Central memory CD8-positive, alpha-beta T cell (primary cell): Measurements from ENCODE around the gene NRG3.

Source experiments
- ATAC-seq: fragments of 150-1000 bp; cut with Tn5 transposase; replicated peaks from 2 replicates; pipeline ENCODE4 v1.10.0; 2022; ENCODE audit warnings: mild to moderate bottlenecking, moderate FRiP score, moderate number of reproducible peaks; ENCODE audit not compliant: poor library complexity, severe bottlenecking; ENCODE audit errors: extremely low read depth
- DNase-seq, 2 donors: peaks; one replicate each; pipeline ENCODE4 v3.0.0; 2021; ENCODE audit warnings: low spot score in 2 of 2
- H3K27ac Mint-ChIP-seq: one replicate; pipeline ENCODE4 v1.8.0; 2022; ENCODE audit warnings: low read depth, mild to moderate bottlenecking, moderate library complexity, mixed read lengths
- H3K27me3 Mint-ChIP-seq: one replicate; pipeline ENCODE4 v1.8.0; 2022; ENCODE audit warnings: mixed read lengths
- H3K36me3 Mint-ChIP-seq: one replicate; pipeline ENCODE4 v1.8.0; 2022; ENCODE audit warnings: mild to moderate bottlenecking, moderate library complexity, mixed read lengths; ENCODE audit not compliant: insufficient read depth
- H3K4me1 Mint-ChIP-seq: one replicate; pipeline ENCODE4 v1.8.0; 2022; ENCODE audit warnings: mixed read lengths
- H3K4me3 Mint-ChIP-seq: one replicate; pipeline ENCODE4 v1.8.0; 2022; ENCODE audit warnings: mild to moderate bottlenecking, moderate library complexity, mixed read lengths
- H3K9me3 Mint-ChIP-seq: one replicate; pipeline ENCODE4 v1.8.0; 2022; ENCODE audit warnings: mixed read lengths

The NRG3 gene

DNA sequence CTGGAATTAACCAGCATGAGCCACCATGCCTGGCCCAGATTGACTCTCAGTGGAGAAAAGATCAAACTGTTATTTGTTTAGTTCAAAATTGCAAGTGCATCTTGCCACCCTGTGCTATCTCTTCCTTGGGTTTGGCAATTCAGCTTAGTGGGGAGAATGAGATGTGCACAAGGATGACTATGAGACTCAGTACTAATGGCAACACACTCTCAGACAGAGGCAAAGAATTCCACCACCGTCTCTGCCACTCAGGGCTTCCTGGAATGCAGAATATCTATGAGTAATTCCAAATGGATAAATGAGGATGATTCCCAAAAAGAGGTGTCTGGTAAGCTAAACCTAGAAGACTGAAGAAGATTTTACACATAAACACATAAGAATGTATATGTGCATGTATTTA, 525.8 kb downstream of the NRG3 start:
- DNase-seq (no peak), ATAC-seq (no peak)
- Mint-ChIP-seq H3K4me3 (no peak overlapping the region), H3K9me3 (peaks cover 18% of the 10 kb centered on the region), H3K27me3 (no peaks in the 10 kb centered on the region), H3K4me1 (no peaks in the 10 kb centered on the region), H3K27ac (no peak overlapping the region), H3K36me3 (no peaks in the 10 kb centered on the region)

DNA sequence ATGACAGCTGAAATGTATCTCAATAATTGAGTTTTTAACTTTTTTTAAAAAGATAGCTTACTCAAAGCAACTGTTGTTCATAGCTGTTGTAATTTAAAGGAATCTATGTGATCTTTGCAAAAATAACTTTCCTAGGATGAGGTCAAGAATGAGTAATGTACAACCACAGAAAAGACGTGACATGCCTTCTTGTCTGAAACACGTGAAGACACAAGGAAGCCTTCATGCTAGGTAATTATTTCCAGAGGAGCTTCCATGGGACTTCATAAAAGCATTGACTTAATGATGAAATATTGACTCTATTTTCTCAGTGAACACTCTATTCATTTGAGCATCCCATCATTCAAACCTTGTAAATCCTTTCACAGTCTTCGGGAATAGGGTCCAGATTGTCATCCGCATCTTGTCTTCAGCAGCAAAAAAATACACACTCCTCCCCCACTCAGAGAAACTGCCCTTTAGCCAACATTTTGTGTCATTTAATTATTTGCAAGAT, 528.0 kb downstream of the NRG3 start:
- H3K9me3 Mint-ChIP-seq, result peaks cover 11% of the 10 kb centered on the region
- H3K4me1 Mint-ChIP-seq, result no peaks in the 10 kb centered on the region
- H3K27ac Mint-ChIP-seq, result no peak overlapping the region
- no peaks in the 10 kb centered on the region for H3K27me3 Mint-ChIP-seq
- no peaks in the 10 kb centered on the region for H3K36me3 Mint-ChIP-seq
- DNase-seq (no peak), ATAC-seq (no peak)
- H3K4me3 Mint-ChIP-seq, result no peak overlapping the region

DNA sequence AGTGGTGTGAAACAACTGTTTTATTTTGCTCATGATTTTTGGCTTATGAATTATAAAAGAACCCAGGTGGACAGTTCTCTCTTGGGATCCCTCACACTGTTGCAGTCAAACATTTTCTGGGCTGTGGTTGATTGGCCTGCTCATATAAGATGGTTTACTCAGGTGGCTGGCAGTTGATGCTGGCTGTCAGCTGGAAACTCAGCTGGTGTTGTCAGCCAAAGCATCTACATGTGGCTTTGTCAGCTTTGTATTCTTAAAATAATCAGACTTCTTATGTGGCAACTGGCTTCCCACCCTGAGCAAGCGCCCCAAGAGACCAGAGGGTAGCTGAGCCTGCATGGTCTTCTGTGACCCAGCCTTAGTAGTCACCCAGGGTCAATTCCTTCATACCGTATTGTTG, 534.7 kb downstream of the NRG3 start:
- no peak overlapping the region for H3K27ac Mint-ChIP-seq
- no peaks in the 10 kb centered on the region for H3K27me3 Mint-ChIP-seq
- no peak for DNase-seq
- peaks cover 12% of the 10 kb centered on the region for H3K9me3 Mint-ChIP-seq
- ATAC-seq, result no peak
- no peak overlapping the region for H3K4me3 Mint-ChIP-seq
- no peaks in the 10 kb centered on the region for H3K4me1 Mint-ChIP-seq
- H3K36me3 Mint-ChIP-seq, result no peaks in the 10 kb centered on the region

DNA sequence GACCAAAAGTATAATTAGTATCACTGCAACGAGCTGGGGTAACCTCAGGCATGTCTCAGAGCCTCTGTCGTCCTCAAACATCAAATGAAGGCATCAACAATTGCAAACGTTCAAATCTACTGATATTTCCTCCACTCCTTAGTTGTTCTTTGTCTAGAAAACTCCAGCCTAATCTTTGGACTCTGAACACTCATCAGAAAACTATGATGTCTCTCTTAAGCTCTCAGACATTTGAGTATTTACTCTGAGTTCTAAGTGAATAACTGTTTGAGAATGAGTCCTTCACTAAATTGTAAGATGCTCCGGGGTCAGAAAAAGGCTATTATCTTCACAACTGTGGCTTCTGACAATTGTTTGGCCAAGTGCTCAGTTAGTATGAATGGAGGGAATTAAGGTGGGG, 536.4 kb downstream of the NRG3 start:
- Mint-ChIP-seq H3K9me3 (peaks cover 6% of the 10 kb centered on the region), H3K4me3 (no peak overlapping the region), H3K27ac (no peak overlapping the region), H3K27me3 (no peaks in the 10 kb centered on the region), H3K36me3 (no peaks in the 10 kb centered on the region), H3K4me1 (no peaks in the 10 kb centered on the region)
- no peak for ATAC-seq
- no peak for DNase-seq

DNA sequence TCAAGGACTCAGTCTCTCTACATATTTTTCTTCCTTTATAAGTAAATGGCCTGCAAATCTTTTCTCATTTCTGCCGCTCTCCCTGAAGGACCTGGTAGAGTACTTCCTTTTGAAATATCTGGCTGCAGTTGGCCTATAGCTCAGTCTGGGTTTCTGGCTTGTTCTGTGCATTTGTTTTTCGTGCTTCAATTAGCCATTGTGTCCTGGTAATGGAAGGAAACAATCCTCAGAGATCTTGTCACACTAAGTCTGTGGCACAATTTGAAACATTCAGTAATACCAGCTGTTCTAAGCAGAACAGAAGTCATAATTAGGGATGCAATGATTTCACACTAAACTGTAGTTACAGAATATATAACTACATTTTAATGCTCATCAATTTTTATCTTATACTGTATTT, 545.0 kb downstream of the NRG3 start:
- DNase-seq (no peak), ATAC-seq (no peak)
- H3K4me3 Mint-ChIP-seq, result no peak overlapping the region
- H3K4me1 Mint-ChIP-seq, result no peaks in the 10 kb centered on the region
- no peaks in the 10 kb centered on the region for H3K27me3 Mint-ChIP-seq
- no peaks in the 10 kb centered on the region for H3K36me3 Mint-ChIP-seq
- H3K9me3 Mint-ChIP-seq, result peaks cover 20% of the 10 kb centered on the region
- H3K27ac Mint-ChIP-seq, result no peak overlapping the region

DNA sequence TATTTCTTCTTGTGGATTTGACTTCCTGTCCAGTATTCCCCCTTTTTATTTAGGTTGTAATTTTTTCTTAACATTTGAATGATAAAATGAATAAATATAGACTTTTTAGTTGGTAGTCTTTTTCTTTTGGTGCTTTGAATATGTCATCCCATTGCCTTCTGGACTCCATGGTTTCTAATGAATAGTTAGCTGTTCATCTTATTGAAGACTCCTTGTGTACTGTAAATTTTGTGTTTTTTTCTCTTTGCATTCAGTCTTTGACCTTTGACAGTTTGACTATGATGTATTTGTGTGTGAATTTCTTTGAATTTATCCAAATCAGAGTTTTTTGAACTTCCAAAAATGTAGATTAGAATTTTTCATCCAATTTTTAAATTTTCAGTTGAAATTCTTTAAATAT, 554.3 kb downstream of the NRG3 start:
- peaks cover 38% of the 10 kb centered on the region for H3K9me3 Mint-ChIP-seq

DNA sequence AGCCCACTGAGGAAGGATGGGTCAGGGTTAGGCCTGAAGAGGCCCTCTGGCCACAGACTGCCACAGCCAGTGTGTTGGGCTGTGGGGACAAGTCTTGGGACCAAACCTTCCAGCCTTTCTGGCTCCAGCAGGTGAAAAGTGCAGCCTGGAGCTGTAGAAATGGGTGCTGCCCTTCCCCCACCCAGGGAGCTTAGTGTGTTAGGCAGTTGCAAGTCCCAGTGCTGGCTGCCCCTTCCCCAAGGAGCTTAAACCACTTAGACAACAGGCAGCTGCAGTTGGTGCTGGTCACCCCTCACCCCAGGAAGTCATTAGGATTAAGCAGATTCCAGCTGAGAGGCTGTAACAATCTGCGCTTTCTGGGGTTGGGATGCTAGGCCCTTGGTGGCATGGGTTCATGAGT, 563.3 kb downstream of the NRG3 start:
- no peaks in the 10 kb centered on the region for H3K27me3 Mint-ChIP-seq

More for the DNA sequence above, 554.3 kb downstream of the NRG3 start:
- no peaks in the 10 kb centered on the region for H3K4me1 Mint-ChIP-seq
- peaks cover 2% of the 10 kb centered on the region for H3K36me3 Mint-ChIP-seq
- H3K27me3 Mint-ChIP-seq, result no peaks in the 10 kb centered on the region
- no peak for ATAC-seq
- DNase-seq, result no peak
- H3K27ac Mint-ChIP-seq, result no peak overlapping the region
- no peak overlapping the region for H3K4me3 Mint-ChIP-seq

DNA sequence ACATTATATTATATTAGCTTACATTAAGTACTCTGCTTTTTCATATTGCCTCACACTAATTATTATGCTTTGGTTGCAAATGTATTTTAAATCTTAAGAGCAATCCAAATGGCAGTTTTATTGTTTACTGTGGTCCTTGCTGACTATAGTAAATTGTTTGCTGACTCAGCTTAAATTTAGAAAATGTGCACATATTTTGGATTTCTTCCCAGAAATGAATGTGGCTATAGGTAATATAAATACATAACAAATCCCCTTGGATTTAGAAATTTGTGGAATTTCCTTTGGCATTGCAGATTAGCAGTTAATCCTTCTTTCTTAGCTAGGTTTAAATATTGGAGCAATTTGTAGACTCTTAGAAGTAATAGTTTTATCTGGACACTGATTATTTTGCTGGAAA, 565.8 kb downstream of the NRG3 start:
- H3K27me3 Mint-ChIP-seq, result no peaks in the 10 kb centered on the region
- peaks cover 17% of the 10 kb centered on the region for H3K9me3 Mint-ChIP-seq

More for the DNA sequence above, 563.3 kb downstream of the NRG3 start:
- no peak for DNase-seq
- Mint-ChIP-seq H3K36me3 (no peaks in the 10 kb centered on the region), H3K4me3 (no peak overlapping the region), H3K9me3 (peaks cover 12% of the 10 kb centered on the region), H3K27ac (no peak overlapping the region), H3K4me1 (no peaks in the 10 kb centered on the region)
- no peak for ATAC-seq

DNA sequence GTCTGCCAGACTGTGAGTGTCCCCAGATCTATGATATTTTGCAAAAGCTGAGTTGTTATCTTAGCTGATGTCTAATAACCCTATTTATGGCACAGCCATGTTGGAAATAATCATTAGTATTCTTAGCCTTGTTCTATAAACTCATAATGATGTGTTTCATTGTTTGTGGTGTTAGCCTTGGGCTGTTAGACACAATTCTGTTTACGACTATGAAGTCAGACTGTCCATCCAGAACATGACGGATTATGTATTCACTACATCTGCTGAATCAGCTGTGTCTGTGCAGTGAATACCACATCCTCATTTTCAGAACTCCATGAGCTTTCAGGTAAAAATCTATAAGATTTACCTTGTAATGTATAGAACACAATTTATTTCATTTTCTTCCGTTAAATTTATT, 577.1 kb downstream of the NRG3 start:
- Mint-ChIP-seq H3K4me3 (no peak overlapping the region), H3K27me3 (no peaks in the 10 kb centered on the region), H3K27ac (no peak overlapping the region), H3K9me3 (peaks cover 16% of the 10 kb centered on the region), H3K36me3 (peaks cover 2% of the 10 kb centered on the region), H3K4me1 (no peaks in the 10 kb centered on the region)
- DNase-seq (no peak), ATAC-seq (no peak)

More for the DNA sequence above, 565.8 kb downstream of the NRG3 start:
- no peak for ATAC-seq
- Mint-ChIP-seq H3K27ac (no peak overlapping the region), H3K4me3 (no peak overlapping the region), H3K4me1 (no peaks in the 10 kb centered on the region), H3K36me3 (no peaks in the 10 kb centered on the region)
- DNase-seq, result no peak

DNA sequence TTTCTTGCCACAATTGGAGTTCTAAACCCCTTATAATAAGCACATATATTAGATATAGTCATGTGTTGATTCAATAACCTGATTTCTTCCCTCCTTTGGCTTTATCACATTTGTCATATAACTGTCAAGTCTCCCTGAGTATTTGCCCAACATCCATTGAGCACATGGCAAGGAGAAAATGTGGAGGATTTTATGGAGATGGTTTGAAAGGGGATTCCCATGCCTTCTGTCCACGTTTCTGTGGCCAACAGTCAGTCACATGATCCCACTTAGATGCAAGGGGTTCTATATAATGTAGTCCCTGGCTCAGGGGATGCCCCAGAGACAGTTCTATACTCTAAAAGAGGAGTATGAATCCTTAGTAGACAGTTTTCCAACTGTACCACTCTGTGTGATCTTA, 577.7 kb downstream of the NRG3 start:
- ATAC-seq (no peak), DNase-seq (no peak)
- Mint-ChIP-seq H3K4me3 (no peak overlapping the region), H3K36me3 (peaks cover 2% of the 10 kb centered on the region), H3K9me3 (peaks cover 16% of the 10 kb centered on the region), H3K27ac (no peak overlapping the region), H3K27me3 (no peaks in the 10 kb centered on the region), H3K4me1 (no peaks in the 10 kb centered on the region)

DNA sequence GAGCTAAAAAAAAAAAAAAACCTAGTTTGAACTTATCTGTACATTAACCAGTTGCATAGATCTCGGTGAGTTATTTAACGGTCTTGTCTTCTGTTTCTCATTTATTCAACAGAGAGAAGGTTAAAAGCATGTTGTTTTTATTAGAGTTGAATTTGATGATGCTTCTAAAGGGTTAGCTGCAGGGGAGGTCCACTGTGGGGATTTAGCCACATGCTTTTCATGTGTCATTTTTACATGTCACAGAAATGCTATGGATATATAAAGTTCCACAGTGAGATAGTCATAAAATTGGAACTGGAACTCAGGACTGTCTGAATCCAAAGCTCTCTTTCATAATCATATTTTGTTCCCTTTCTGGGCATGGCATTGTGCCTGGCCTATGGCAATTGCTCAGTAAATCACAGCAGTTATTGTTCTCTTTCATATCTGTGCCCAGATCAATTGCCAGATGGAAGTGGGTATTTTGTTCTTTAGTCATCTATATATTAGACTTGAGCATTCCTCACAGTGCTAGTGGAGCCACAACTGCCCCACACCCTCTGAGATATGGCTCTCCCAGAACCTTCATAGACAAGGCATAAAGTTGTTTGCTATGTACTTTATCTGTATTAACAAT, 578.8 kb downstream of the NRG3 start:
- H3K36me3 Mint-ChIP-seq, result peaks cover 2% of the 10 kb centered on the region
- ATAC-seq (no peak), DNase-seq (no peak)
- H3K4me1 Mint-ChIP-seq, result no peaks in the 10 kb centered on the region
- H3K4me3 Mint-ChIP-seq, result no peak overlapping the region
- H3K27ac Mint-ChIP-seq, result no peak overlapping the region
- H3K9me3 Mint-ChIP-seq, result peaks cover 15% of the 10 kb centered on the region
- H3K27me3 Mint-ChIP-seq, result no peaks in the 10 kb centered on the region

DNA sequence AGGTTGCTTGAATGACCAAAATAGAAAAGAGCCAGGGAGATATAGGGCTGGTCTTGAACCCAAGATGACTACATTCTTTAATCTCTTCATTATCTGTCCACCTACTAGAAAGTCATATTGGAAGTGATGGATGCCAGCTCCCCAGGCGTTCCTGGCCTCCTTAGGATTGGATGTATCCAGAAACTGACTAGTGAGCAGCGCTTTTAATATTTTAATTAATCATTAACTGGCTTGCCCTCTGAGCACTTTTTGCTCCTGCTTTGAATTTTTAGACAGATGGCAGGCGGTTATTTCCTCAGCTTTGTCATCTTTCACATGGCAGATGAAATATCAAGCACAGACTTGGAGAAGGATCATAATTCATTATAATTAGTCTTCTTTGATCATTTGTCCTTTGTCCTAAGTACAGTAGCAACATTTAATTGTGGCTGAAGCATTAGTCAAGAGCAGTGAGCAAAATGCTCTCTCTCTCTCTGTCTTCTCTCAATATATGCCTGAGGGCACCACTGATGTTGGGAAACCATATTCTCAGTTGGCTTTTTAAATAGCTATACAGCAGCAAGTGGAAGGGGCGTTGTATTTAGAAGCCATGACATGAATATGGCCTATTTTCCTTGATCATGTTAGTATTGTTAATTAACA, 588.0 kb downstream of the NRG3 start:
- Mint-ChIP-seq H3K4me1 (no peaks in the 10 kb centered on the region), H3K4me3 (no peak overlapping the region), H3K9me3 (peaks cover 35% of the 10 kb centered on the region), H3K36me3 (peaks cover 2% of the 10 kb centered on the region), H3K27ac (no peak overlapping the region), H3K27me3 (no peaks in the 10 kb centered on the region)
- DNase-seq (no peak), ATAC-seq (no peak)

DNA sequence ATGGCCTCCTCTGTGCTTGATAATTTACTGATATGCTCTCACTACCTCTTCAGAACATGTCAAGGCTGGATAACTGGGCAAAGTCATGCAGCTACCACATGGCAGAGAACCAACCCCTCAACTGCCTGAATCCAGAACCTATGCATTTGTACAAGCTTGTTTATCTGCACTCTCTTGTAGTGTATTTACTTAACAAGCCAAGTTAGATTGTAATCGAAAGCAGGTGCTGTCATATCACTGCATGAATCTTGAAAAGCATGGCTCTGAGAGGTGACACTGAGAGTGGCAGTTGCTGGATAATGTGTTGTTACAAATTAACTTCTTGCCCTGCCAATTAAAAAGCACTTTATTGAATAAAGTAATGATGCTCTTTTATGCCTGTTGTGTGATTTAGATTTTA, 588.6 kb downstream of the NRG3 start:
- DNase-seq, result no peak
- Mint-ChIP-seq H3K27me3 (no peaks in the 10 kb centered on the region), H3K4me3 (no peak overlapping the region), H3K4me1 (no peaks in the 10 kb centered on the region), H3K27ac (no peak overlapping the region), H3K9me3 (peaks cover 38% of the 10 kb centered on the region), H3K36me3 (peaks cover 2% of the 10 kb centered on the region)
- no peak for ATAC-seq
